ENCODE results near the gene CSHL1.

- TF ChIP-seq CTCF (conservative IDR thresholded peaks at IDR 0.05 in 1 of 2, IDR thresholded peaks at IDR 0.05 in 1 of 2; ENCODE audit: extremely low read depth in 1 of 2, insufficient read depth in 1 of 2, low read depth in 1 of 2, low read length in 2 of 2) (no peak), EZH2 (IDR thresholded peaks at IDR 0.05; ENCODE audit: borderline replicate concordance, low read length) (no peak)
These were observed 18.1 kb upstream of the CSHL1 start for GRCh38 chr17:63928966-63929695.
